ENCODE data around the gene MAGEA4. TPM values are rescaled to one million over a fixed set of nuclear protein-coding genes. Genes with fewer than 3 reads are reported as not detected.
A peak's percentile ranks its signal among the peaks of the same experiment; 100 is the strongest.

MAGEA4 gene
- total and polyA plus RNA-seq, 2 experiments from 2014 or later = not detected

DNA sequence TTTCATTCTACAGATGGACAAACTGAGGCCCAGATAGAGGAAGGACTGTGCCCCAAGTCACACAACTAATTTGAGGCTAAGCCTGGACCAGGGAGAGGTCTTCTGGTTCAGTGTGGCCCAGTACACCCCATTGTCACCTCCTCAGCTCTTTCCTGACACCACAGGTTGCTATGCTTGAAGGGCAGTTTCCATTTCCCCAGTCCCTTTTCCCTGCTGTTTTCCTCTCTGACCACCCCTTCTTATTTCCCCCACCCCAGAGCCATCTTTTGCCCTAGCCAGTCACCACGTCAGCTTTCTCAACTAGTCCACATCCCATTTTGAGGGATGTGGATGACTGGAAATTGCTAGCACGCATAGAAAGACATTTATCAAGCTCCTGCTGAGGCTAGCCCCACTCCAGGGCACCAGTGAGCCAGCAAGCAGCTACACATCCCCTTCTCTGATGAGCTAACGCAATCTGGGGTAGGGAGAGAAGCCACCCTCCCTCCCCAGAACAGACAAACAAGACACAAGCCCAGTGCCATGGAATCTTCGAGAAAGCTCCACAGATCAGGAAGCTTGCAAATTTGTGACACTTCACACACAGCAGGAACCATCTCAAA lies 60.5 kb downstream of the MAGEA4 start:
- no peak overlapping the region for H3K27ac ChIP-seq
- no peaks in the 10 kb centered on the region for H3K9me3 ChIP-seq (ENCODE audit: low read depth)
- TF ChIP-seq EZH2phosphoT487 (IDR thresholded peaks at IDR 0.05; ENCODE audit: low read depth, severe bottlenecking, unreplicated experiment) = no peak
- TF ChIP-seq CTCF (IDR thresholded peaks at IDR 0.05; ENCODE audit: poor library complexity) = no peak
- no peak for TF ChIP-seq EZH2 (IDR thresholded peaks at IDR 0.05; ENCODE audit: borderline replicate concordance)
- peaks cover 6% of the 10 kb centered on the region for H3K79me2 ChIP-seq
- peak overlapping the region; percentile 84 for H3K4me2 ChIP-seq
- H3K27me3 ChIP-seq = no peaks in the 10 kb centered on the region
- H3K4me3 ChIP-seq = peak overlapping the region; percentile 6
- H2AFZ ChIP-seq = no peak overlapping the region
- 46% methylated on average over 4 of the region's 4 CpGs for WGBS (ENCODE audit: low lambda C conversion rate, missing lambda C conversion rate)
- no peaks in the 10 kb centered on the region for H3K4me1 ChIP-seq (ENCODE audit: insufficient read depth)
- no peak for DNase-seq (ENCODE audit: low spot score)
- no peaks in the 10 kb centered on the region for H3K9me2 ChIP-seq (replicated peaks; ENCODE audit: insufficient read depth)
- H3K36me3 ChIP-seq (replicated peaks; ENCODE audit: insufficient read depth, low read depth) = no peaks in the 10 kb centered on the region
- no peaks in the 10 kb centered on the region for H4K20me1 ChIP-seq (ENCODE audit: insufficient read depth, poor library complexity, severe bottlenecking)

DNA sequence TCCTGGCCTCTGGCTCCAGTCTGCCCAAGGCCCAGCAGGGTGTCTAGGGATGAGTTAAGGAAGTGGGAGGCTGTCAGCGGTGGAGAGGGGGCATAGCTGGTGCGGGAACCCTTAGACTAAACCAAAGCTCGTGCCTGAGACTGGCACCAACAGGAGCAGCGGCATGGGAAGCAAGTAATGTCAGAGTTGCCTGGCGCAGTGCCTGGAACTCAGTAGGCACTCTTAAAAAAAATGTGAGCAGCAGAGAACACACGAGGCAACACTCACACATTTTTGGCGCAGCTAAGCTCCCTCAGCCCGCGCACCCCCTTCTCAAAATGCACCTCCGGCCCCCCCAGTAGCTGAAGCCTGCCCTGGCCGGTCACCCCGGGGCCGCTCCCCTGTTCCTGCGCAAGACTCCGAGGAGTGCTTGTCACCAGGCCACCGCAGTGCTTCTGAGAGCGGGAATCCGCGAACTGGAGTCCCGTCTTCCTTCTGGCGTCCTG lies 61.2 kb downstream of the MAGEA4 start:
- H4K20me1 ChIP-seq (ENCODE audit: insufficient read depth, poor library complexity, severe bottlenecking) = no peaks in the 10 kb centered on the region
- no peaks in the 10 kb centered on the region for H3K9me3 ChIP-seq (ENCODE audit: low read depth)
- 45% methylated on average over 21 of the region's 21 CpGs for WGBS (ENCODE audit: low lambda C conversion rate, missing lambda C conversion rate)
- no peaks in the 10 kb centered on the region for H3K36me3 ChIP-seq (replicated peaks; ENCODE audit: insufficient read depth, low read depth)
- DNase-seq (ENCODE audit: low spot score) = peak; percentile 11
- no peaks in the 10 kb centered on the region for H3K9me2 ChIP-seq (replicated peaks; ENCODE audit: insufficient read depth)
- no peaks in the 10 kb centered on the region for H3K27me3 ChIP-seq
- H3K79me2 ChIP-seq = peaks cover 6% of the 10 kb centered on the region
- peak overlapping the region; percentile 56 for H2AFZ ChIP-seq
- peak overlapping the region; percentile 16 for H3K4me3 ChIP-seq
- H3K27ac ChIP-seq = no peak overlapping the region
- TF ChIP-seq EZH2phosphoT487 (IDR thresholded peaks at IDR 0.05; ENCODE audit: low read depth, severe bottlenecking, unreplicated experiment) (no peak), EZH2 (IDR thresholded peaks at IDR 0.05; ENCODE audit: borderline replicate concordance) (no peak)
- H3K4me2 ChIP-seq = peak overlapping the region; percentile 84
- H3K4me1 ChIP-seq (ENCODE audit: insufficient read depth) = no peaks in the 10 kb centered on the region

MicroRNA genes within 50 kb of the gene (microRNA counts, 767-probe panel; counts per million panel counts)
- microRNA hsa-miR-224-5p = not detected
- microRNA hsa-miR-452-5p = not detected

Small RNA genes lying within 50 kb of the gene (microRNA-seq; reads per million reads assigned to microRNA genes)
- gene MIR224 = 1,029 reads per million, percentile 80 among the genes with 10 or more reads in this experiment
- 244 reads per million, percentile 67 among the genes with 10 or more reads in this experiment for gene MIR452

Other genes with a start within 250 kb of the MAGEA4 start
- gene PRRG3, start 217.4 kb upstream of the MAGEA4 start, total RNA-seq = 0.17 and 0.20 TPM in 2 replicates
- gene PRRG3, start 217.4 kb upstream of the MAGEA4 start, polyA plus RNA-seq = 0.22 and 0.36 TPM in 2 replicates
- not detected in 2 replicates for gene FATE1, start 196.9 kb upstream of the MAGEA4 start, total RNA-seq
- gene FATE1, start 196.9 kb upstream of the MAGEA4 start, polyA plus RNA-seq = not detected in 2 replicates
- not detected in 2 replicates for gene CNGA2, start 178.1 kb upstream of the MAGEA4 start, total RNA-seq
- gene CNGA2, start 178.1 kb upstream of the MAGEA4 start, polyA plus RNA-seq = not detected in 2 replicates
- 15.1 and 15.5 TPM in 2 replicates for gene GABRE, start 61.8 kb downstream of the MAGEA4 start, total RNA-seq
- 9.0 and 17.8 TPM in 2 replicates for gene GABRE, start 61.8 kb downstream of the MAGEA4 start, polyA plus RNA-seq
- not detected in 2 replicates for gene MAGEA10, start 225.7 kb downstream of the MAGEA4 start, total RNA-seq
- not detected in 2 replicates for gene MAGEA10, start 225.7 kb downstream of the MAGEA4 start, polyA plus RNA-seq